Measurements from ENCODE around the gene FA2H.

FA2H gene

DNA sequence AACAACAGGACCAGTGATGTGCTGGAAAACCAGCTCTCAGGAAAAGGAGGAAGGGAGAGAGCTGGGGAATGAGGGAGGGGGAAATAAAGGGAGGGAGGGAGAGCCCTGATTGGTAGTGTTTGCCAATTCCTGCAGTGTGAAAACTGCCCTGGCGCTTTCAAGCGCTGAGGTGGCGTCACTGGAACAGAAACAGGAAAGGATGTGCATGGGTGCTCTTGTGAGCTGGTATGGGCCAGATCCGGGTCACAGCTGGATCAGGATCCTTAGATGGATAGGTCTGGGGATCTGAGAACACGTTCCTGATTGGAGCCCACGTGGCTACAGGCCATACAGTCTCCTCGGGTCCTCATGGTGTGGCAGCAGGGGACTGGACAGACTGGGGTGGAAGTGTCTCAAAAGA, 57.3 kb downstream of the FA2H start:
- no peak overlapping the region for H3K4me2 ChIP-seq (ENCODE audit: low read depth, low read length, poor library complexity, severe bottlenecking)
- no peak overlapping the region for H3K9ac ChIP-seq (ENCODE audit: low read length)
- no peaks in the 10 kb centered on the region for H3K9me3 ChIP-seq (ENCODE audit: insufficient read depth, low read length)
- no peaks in the 10 kb centered on the region for H3K9me2 ChIP-seq (replicated peaks; ENCODE audit: insufficient read depth, low read length)
- no peak for TF ChIP-seq EZH2phosphoT487 (conservative IDR thresholded peaks at IDR 0.05; ENCODE audit: low read length)
- TF ChIP-seq, protein P1, sequence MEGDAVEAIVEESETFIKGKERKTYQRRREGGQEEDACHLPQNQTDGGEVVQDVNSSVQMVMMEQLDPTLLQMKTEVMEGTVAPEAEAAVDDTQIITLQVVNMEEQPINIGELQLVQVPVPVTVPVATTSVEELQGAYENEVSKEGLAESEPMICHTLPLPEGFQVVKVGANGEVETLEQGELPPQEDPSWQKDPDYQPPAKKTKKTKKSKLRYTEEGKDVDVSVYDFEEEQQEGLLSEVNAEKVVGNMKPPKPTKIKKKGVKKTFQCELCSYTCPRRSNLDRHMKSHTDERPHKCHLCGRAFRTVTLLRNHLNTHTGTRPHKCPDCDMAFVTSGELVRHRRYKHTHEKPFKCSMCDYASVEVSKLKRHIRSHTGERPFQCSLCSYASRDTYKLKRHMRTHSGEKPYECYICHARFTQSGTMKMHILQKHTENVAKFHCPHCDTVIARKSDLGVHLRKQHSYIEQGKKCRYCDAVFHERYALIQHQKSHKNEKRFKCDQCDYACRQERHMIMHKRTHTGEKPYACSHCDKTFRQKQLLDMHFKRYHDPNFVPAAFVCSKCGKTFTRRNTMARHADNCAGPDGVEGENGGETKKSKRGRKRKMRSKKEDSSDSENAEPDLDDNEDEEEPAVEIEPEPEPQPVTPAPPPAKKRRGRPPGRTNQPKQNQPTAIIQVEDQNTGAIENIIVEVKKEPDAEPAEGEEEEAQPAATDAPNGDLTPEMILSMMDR (IDR thresholded peaks at IDR 0.05; ENCODE audit: insufficient read depth, low read length, poor library complexity, severe bottlenecking) = no peak
- H3F3A ChIP-seq (ENCODE audit: insufficient read depth) = no peaks in the 10 kb centered on the region
- H3K36me3 ChIP-seq (ENCODE audit: low read length) = no peaks in the 10 kb centered on the region
- no peaks in the 10 kb centered on the region for H3K27me3 ChIP-seq (ENCODE audit: low read length)
- H3K4me3 ChIP-seq (ENCODE audit: insufficient read depth, low read length, poor library complexity, severe bottlenecking) = no peak overlapping the region
- no peak overlapping the region for H3K27ac ChIP-seq (ENCODE audit: low read depth, low read length)
- no peak overlapping the region for H2AFZ ChIP-seq (ENCODE audit: low read depth, low read length, severe bottlenecking)
- H4K20me1 ChIP-seq (ENCODE audit: low read depth, low read length) = no peaks in the 10 kb centered on the region
- H3K79me2 ChIP-seq (ENCODE audit: insufficient read depth, low read length) = no peaks in the 10 kb centered on the region

DNA sequence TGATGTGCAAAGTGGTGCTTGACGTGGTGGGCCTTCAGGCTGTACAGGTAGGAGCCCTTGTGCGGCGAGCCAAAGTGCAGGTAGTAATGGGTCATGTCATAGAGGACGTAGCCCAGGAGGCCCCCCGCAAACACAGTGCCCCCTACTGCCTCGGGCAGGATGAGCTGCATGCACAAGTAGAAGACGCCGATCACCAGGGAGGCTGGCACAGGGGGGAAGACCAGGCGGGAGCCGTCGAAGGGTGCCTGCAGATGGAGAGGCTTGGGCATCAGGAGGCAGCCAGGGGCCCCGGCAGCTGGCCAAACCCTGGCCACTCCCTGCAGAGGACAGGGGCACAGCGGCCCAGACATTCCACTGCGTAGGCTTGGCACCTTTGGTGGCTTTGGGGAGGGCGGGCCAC, 58.3 kb downstream of the FA2H start:
- no peak overlapping the region for H2AFZ ChIP-seq (ENCODE audit: low read depth, low read length, severe bottlenecking)
- no peak for TF ChIP-seq EZH2phosphoT487 (conservative IDR thresholded peaks at IDR 0.05; ENCODE audit: low read length)
- TF ChIP-seq, protein P1 (IDR thresholded peaks at IDR 0.05; ENCODE audit: insufficient read depth, low read length, poor library complexity, severe bottlenecking) = no peak
- H3K9me2 ChIP-seq (replicated peaks; ENCODE audit: insufficient read depth, low read length) = no peaks in the 10 kb centered on the region
- no peak overlapping the region for H3K4me2 ChIP-seq (ENCODE audit: low read depth, low read length, poor library complexity, severe bottlenecking)
- H3K4me3 ChIP-seq (ENCODE audit: insufficient read depth, low read length, poor library complexity, severe bottlenecking) = no peak overlapping the region
- no peaks in the 10 kb centered on the region for H3K79me2 ChIP-seq (ENCODE audit: insufficient read depth, low read length)
- H3K9me3 ChIP-seq (ENCODE audit: insufficient read depth, low read length) = no peaks in the 10 kb centered on the region
- no peak overlapping the region for H3K27ac ChIP-seq (ENCODE audit: low read depth, low read length)
- no peak overlapping the region for H3K9ac ChIP-seq (ENCODE audit: low read length)
- no peaks in the 10 kb centered on the region for H3K36me3 ChIP-seq (ENCODE audit: low read length)
- H3K27me3 ChIP-seq (ENCODE audit: low read length) = no peaks in the 10 kb centered on the region
- H3F3A ChIP-seq (ENCODE audit: insufficient read depth) = no peaks in the 10 kb centered on the region
- H4K20me1 ChIP-seq (ENCODE audit: low read depth, low read length) = no peaks in the 10 kb centered on the region

DNA sequence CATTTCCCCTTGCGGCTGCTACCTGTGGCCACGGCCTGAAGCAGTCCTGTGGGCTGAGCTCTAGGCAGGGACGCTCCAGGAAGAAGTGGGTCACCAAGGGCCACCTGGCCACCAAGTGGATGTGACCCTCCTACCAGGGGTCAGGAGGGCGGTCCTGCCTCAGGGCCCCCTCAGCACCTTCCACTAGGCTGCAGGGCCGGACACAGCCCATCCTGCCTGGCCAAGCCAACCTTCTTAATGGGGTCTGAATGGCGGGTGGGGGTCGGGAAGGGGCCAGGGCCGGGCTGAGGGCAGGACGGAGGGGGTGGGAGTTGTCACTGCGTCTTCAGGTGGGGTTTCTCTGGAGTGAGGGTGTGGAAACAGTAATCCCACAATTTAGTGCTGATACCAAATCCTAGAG, 60.7 kb downstream of the FA2H start:
- Histone ChIP-seq H3K27me3 (ENCODE audit: low read length) (no peaks in the 10 kb centered on the region), H3K9ac (ENCODE audit: low read length) (no peak overlapping the region), H2AFZ (ENCODE audit: low read depth, low read length, severe bottlenecking) (no peak overlapping the region), H3K4me2 (ENCODE audit: low read depth, low read length, poor library complexity, severe bottlenecking) (no peak overlapping the region), H4K20me1 (ENCODE audit: low read depth, low read length) (no peaks in the 10 kb centered on the region), H3K9me3 (ENCODE audit: insufficient read depth, low read length) (no peaks in the 10 kb centered on the region), H3F3A (ENCODE audit: insufficient read depth) (no peaks in the 10 kb centered on the region), H3K9me2 (replicated peaks; ENCODE audit: insufficient read depth, low read length) (no peaks in the 10 kb centered on the region), H3K27ac (ENCODE audit: low read depth, low read length) (no peak overlapping the region), H3K36me3 (ENCODE audit: low read length) (no peaks in the 10 kb centered on the region), H3K79me2 (ENCODE audit: insufficient read depth, low read length) (no peaks in the 10 kb centered on the region), H3K4me3 (ENCODE audit: insufficient read depth, low read length, poor library complexity, severe bottlenecking) (no peak overlapping the region)
- TF ChIP-seq, protein P1 (IDR thresholded peaks at IDR 0.05; ENCODE audit: insufficient read depth, low read length, poor library complexity, severe bottlenecking) = no peak
- TF ChIP-seq EZH2phosphoT487 (conservative IDR thresholded peaks at IDR 0.05; ENCODE audit: low read length) = no peak
